ENCODE data around the gene SPAAR.
A peak's percentile ranks its signal among the peaks of the same experiment; 100 is the strongest.
"Not testable (repeated sequence)": the region's sequence is repeated elsewhere in the genome, so short reads cannot be mapped to it uniquely, and the experiment has no call there.

Gene SPAAR, protein sequence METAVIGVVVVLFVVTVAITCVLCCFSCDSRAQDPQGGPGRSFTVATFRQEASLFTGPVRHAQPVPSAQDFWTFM

DNA sequence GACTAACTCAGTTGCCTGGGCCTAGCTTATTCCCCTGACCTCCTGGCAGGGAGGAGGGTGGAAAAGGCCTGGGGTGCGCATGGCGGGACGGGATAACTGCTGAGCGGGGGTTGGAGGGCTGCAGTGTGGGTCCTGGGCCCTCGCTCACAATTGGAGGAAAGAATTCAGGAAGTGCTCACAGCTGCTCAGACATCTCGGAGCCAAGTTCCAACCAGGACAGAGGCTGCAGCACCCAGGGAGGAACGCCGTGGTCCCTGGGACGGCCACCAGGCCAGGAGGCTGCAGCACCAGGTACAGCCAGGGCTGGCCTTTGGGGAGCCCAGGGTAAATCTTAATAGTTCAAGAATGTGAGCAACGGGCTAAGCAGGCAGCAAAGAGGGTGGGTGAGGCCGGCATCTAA is at the start of gene SPAAR:
TSS of gene SPAAR (plus strand) at position 217 of the 400 bp plus-strand sequence. CDS start 974 bp downstream, outside the sequence.
- H3K9me3 Mint-ChIP-seq: no peaks in the 10 kb centered on the region
- ATAC-seq (no peak), DNase-seq (no peak)
- no peaks in the 10 kb centered on the region for H3K36me3 Mint-ChIP-seq (ENCODE audit: low read depth)
- H3K27ac Mint-ChIP-seq: no peak within 1 kb of the TSS
- no peaks in the 10 kb centered on the region for H3K27me3 Mint-ChIP-seq
- H3K4me1 Mint-ChIP-seq: peaks cover 43% of the 10 kb centered on the region
- H3K4me3 Mint-ChIP-seq: no peak within 1 kb of the TSS

DNA sequence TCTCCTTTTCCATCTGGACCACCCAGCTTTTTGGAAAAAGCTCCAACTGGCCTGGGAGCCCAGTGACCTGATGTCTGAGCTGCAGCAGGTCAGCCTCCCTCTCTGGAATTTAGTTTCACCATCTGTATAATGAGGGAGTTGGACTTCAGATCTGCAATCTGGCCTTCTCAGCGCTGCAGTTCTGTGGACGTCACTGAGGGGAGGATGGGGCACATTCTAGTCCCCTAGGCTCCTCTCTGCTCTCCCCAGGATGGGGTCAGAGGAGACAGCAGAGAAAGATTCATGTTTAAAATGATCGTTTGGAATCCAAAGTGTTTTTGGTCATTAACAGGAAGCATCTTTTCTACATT is 49.3 kb upstream of the SPAAR start:
- Mint-ChIP-seq H3K9me3 (no peaks in the 10 kb centered on the region), H3K4me3 (no peak overlapping the region), H3K36me3 (ENCODE audit: low read depth) (no peaks in the 10 kb centered on the region), H3K27ac (no peak overlapping the region), H3K27me3 (peaks cover 7% of the 10 kb centered on the region), H3K4me1 (no peaks in the 10 kb centered on the region)
- no peak for ATAC-seq
- no peak for DNase-seq

DNA sequence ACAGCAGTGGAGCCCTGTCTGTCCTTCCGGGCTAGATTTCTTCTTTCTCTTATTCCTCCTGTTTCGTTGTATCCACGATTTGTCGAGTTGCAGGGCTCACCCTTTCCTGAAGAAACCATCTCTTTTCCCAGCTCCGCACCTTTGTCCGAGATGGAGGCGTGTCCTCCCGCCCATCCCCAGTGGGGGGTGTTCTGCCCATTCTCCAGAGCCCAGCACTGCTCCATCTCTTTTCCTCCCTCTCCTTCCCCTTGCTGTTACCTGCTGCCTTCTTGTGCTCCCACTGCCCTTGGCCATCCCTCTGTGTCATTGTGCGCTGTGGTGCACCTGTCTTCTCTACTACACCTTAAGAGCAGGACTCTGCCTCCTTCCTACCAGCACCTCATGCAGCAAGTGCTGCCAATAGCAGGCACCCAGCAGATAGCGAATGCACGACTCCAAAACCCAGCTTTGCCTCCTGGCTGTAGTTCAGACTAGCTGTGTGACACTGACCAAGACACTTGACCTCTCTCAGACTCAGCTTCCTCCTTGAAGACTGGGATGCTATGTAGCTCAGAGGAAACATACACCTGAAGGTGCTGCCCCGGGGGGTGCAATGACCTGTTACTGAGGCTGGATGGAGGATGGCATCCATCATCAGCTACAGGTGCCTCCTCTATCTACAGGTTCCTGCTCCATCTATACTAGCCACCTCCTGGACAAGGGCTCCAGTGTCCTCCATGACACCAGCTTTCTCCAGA is 48.0 kb upstream of the SPAAR start:
- peaks cover 7% of the 10 kb centered on the region for H3K27me3 Mint-ChIP-seq
- DNase-seq (no peak), ATAC-seq (no peak)
- H3K36me3 Mint-ChIP-seq (ENCODE audit: low read depth): no peaks in the 10 kb centered on the region
- no peaks in the 10 kb centered on the region for H3K9me3 Mint-ChIP-seq
- no peak overlapping the region for H3K4me3 Mint-ChIP-seq
- no peaks in the 10 kb centered on the region for H3K4me1 Mint-ChIP-seq
- H3K27ac Mint-ChIP-seq: no peak overlapping the region

DNA sequence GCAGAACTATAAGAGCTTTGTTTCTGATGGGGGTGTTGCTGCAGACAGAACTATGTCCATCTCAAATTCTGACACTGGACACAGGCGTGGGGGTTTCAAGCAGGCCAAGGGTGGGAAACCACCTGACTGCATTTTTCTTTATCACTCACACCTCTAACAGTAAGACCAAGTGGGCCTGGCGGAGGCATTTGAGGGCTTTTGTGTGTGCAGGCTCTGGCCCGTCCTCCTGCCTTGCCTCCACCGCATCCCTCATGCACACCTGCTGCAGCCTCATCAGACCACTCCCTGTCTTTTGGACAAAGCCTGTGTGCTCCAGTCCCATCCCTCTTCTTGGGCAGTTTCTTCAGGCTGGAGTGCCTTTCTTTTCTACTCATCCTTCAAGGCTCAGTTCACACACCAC is 47.0 kb upstream of the SPAAR start:
- H3K27me3 Mint-ChIP-seq: peaks cover 7% of the 10 kb centered on the region
- no peak overlapping the region for H3K27ac Mint-ChIP-seq
- H3K9me3 Mint-ChIP-seq: no peaks in the 10 kb centered on the region
- ATAC-seq (no peak), DNase-seq (no peak)
- no peaks in the 10 kb centered on the region for H3K36me3 Mint-ChIP-seq (ENCODE audit: low read depth)
- no peaks in the 10 kb centered on the region for H3K4me1 Mint-ChIP-seq
- no peak overlapping the region for H3K4me3 Mint-ChIP-seq

DNA sequence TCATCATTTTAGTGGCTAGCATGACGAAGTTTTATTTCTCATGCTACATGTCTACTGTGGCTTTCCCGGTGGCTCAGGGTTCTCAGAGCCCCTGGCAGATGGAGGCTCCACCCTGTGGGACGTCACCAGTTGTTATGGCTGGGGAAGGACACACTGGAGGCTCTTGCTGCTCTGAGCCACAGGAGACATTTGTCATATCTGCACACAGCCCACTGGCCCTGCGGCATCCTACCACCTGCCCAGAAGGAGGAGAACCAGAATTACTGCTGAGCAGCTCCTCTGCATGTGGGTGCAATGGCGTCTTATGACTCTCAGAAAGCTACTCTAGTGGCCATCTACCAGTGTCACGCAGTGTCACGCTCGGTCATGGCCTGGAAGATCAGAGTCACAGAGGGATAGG is 45.7 kb upstream of the SPAAR start:
- no peak for ATAC-seq
- H3K27ac Mint-ChIP-seq: no peak overlapping the region
- no peaks in the 10 kb centered on the region for H3K9me3 Mint-ChIP-seq
- H3K36me3 Mint-ChIP-seq (ENCODE audit: low read depth): no peaks in the 10 kb centered on the region
- H3K4me3 Mint-ChIP-seq: no peak overlapping the region
- H3K27me3 Mint-ChIP-seq: peaks cover 12% of the 10 kb centered on the region
- DNase-seq: no peak
- H3K4me1 Mint-ChIP-seq: no peaks in the 10 kb centered on the region

DNA sequence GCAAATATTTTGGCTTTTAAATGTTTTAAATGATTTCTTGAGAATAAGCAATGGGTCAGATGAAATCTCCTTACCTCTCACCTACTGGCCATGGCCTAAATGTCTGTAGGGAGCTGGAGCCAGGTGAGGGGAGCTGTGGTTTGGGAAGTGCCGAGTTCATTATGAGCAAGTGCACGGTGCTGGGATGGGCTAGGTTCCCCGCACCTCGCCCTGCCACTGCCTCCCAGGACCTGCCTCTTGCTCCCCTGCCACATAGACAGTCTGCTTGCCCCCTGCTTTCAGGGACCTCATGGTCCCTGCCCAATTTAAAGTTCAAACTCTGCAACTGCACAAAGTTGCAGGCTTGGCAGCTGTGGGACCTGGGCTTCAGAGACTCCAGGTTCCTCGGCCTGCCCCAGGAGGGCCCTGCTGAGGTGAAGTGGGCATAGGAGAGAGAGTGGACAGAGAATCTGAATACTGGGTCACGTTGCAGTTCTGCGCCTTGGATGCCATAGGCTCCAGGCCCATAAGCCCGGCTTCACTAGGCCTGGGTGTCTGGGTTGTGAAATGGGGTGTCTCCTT is 44.5 kb upstream of the SPAAR start:
- DNase-seq: no peak
- Mint-ChIP-seq H3K27ac (no peak overlapping the region), H3K4me1 (no peaks in the 10 kb centered on the region), H3K9me3 (no peaks in the 10 kb centered on the region), H3K4me3 (no peak overlapping the region), H3K27me3 (peaks cover 12% of the 10 kb centered on the region), H3K36me3 (ENCODE audit: low read depth) (no peaks in the 10 kb centered on the region)
- ATAC-seq: no peak

DNA sequence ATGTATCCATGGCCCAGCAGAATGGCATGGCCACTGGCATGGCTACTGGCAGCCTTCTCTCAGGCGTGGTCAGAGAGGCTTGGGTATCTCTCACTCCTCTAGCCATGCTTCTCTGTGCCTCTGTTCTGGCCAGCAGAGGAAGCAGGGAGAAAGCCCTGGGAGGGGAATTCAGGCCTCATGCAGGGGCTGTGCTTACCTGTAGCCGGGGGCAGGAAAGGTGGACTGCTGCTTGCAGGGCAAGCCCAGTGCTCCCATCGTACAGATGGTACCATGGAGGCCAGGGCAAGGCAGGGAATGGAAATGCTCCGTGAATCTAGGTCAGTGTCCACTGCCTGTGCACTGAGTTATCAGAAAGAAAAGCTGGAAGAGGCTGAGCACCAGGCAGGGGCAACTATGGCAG is 41.8 kb upstream of the SPAAR start:
- H3K36me3 Mint-ChIP-seq (ENCODE audit: low read depth): no peaks in the 10 kb centered on the region

DNA sequence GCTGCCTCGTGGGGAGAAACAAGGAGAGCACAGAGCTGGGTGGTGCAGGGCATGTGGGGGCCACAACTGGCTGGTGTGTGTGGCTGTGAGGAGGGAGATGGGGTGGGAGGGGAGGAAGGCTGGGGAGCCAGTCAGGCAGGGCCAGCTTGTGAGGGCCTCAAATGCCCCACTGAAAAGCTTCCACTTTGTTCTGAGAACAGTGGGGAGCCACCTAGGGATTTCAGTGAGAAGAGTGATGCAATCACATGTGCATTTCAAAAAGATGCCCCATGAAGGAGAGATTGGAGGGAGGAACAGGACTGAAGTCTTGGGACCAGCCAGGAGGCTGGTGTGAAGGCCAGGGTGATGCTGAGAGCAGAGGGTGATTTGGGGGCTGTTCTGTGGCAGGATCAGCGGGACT is 40.4 kb upstream of the SPAAR start:
- Mint-ChIP-seq H3K27me3 (peaks cover 5% of the 10 kb centered on the region), H3K9me3 (no peaks in the 10 kb centered on the region), H3K4me1 (no peaks in the 10 kb centered on the region), H3K36me3 (ENCODE audit: low read depth) (no peaks in the 10 kb centered on the region), H3K27ac (no peak overlapping the region), H3K4me3 (no peak overlapping the region)
- ATAC-seq (no peak), DNase-seq (no peak)

More for the DNA sequence above, 41.8 kb upstream of the SPAAR start:
- no peaks in the 10 kb centered on the region for H3K4me1 Mint-ChIP-seq
- DNase-seq (no peak), ATAC-seq (no peak)
- H3K4me3 Mint-ChIP-seq: no peak overlapping the region
- peaks cover 8% of the 10 kb centered on the region for H3K27me3 Mint-ChIP-seq
- no peak overlapping the region for H3K27ac Mint-ChIP-seq
- no peaks in the 10 kb centered on the region for H3K9me3 Mint-ChIP-seq

DNA sequence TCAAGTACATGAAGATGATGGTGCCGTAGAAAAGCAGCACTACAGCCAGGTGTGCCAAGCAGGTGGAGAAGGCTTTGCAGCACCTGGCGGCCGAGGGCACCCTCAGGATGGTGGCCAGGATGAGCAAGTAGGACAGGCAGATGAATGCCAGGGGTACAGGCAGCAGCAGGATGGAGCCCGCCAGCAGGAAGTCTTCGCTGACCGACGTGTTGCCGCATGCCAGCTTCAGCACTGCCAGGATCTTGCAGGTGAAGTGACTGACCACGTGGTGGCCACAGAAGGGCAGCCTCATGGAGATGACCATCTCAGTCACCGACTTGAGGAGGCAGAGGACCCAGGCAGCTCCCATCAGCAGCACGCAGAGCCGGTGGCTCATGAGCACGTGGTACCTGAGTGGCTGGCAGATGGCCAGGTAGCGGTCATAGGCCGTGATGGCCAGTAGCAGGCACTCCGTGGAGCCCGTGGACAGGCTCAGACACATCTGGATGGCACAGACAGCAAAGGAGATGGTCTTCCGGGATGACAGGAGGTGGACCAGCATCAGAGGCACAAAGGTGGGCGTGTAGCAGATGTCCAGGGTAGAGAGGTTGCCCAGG is 39.6 kb upstream of the SPAAR start:
- no peaks in the 10 kb centered on the region for H3K36me3 Mint-ChIP-seq (ENCODE audit: low read depth)
- no peaks in the 10 kb centered on the region for H3K4me1 Mint-ChIP-seq
- DNase-seq (no peak), ATAC-seq (no peak)
- H3K9me3 Mint-ChIP-seq: no peaks in the 10 kb centered on the region
- no peak overlapping the region for H3K27ac Mint-ChIP-seq
- no peak overlapping the region for H3K4me3 Mint-ChIP-seq
- H3K27me3 Mint-ChIP-seq: peaks cover 5% of the 10 kb centered on the region

DNA sequence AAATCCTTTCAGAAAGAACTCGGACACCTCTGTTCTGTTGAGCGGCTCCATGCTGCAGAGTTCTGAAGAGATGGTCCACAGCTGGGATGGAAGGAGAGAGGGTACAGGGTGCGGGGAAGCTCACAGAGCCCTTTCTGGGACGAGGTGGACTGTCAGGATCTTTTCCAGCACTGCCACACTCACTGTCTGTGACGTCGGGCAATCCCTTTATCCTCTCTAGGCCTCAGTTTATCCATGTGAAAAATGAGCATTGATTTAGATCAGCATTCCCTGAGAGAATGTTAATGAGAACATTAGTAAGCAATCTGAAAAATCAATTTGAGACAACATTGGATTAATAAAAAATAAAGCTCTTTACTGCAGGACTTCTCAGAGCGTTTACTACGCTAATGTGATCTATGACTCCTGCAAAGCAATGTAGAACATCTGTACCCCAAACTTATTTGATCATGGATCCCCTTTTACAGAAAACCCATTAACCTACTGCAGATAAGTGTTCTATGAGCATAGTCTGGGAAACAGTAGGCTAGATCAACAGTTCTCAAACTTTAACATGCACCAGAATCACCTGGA is 38.9 kb upstream of the SPAAR start, which contains the start of gene OR13J1:
TSS of gene OR13J1 (minus strand) at position 51 of the 573 bp plus-strand sequence. CDS start at position 51, 0 bp downstream.
- Mint-ChIP-seq H3K4me1 (no peaks in the 10 kb centered on the region), H3K27me3 (peaks cover 5% of the 10 kb centered on the region), H3K4me3 (no peak within 1 kb of the TSS), H3K27ac (no peak within 1 kb of the TSS), H3K36me3 (ENCODE audit: low read depth) (no peaks in the 10 kb centered on the region), H3K9me3 (no peaks in the 10 kb centered on the region)
- no peak for DNase-seq
- ATAC-seq: no peak

DNA sequence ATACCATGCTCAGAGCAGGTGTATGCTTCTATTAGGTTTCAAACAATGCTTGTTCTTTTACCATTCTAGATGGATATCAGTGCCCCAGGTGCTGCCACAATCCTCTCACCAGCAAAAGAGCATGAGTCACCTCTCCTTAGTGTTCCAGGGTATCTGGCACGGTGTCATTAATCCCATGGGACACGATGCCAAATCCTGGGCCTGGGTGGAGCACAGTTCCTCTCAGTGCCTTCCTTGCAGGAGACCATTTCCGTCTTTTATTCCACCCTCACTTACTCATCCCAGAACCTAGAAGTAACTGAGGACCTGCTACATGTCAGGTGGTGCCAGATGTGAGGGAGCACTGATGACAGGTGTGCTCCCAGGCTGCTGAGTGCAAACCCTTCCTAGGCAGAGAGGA is 37.7 kb upstream of the SPAAR start:
- peaks cover 10% of the 10 kb centered on the region for H3K27me3 Mint-ChIP-seq
- H3K4me3 Mint-ChIP-seq: no peak overlapping the region
- DNase-seq (no peak), ATAC-seq (no peak)
- no peaks in the 10 kb centered on the region for H3K36me3 Mint-ChIP-seq (ENCODE audit: low read depth)
- no peaks in the 10 kb centered on the region for H3K4me1 Mint-ChIP-seq
- H3K27ac Mint-ChIP-seq: no peak overlapping the region
- no peaks in the 10 kb centered on the region for H3K9me3 Mint-ChIP-seq

DNA sequence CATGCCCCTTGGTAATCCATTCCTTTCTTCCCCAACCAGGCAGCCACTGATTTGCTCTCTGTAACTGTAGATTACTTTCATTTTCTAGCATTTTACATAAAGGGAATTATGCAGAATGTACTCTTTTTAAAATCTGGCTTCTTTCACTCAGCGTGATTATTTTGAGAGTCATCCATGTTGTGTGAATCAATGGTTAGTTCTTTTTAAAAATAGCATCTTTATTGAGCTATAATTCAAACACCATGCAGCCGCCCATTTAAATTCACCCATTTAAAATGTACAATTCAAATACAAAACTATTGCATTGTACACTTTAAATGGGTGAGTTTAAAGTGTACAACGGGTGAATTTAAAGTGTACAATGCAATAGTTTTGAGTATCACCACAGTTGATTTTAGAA is 36.8 kb upstream of the SPAAR start:
- peaks cover 10% of the 10 kb centered on the region for H3K27me3 Mint-ChIP-seq
- no peak overlapping the region for H3K4me3 Mint-ChIP-seq
- H3K9me3 Mint-ChIP-seq: peaks cover 4% of the 10 kb centered on the region
- peaks cover 4% of the 10 kb centered on the region for H3K36me3 Mint-ChIP-seq (ENCODE audit: low read depth)
- H3K4me1 Mint-ChIP-seq: no peaks in the 10 kb centered on the region
- H3K27ac Mint-ChIP-seq: no peak overlapping the region
- DNase-seq: no peak
- no peak for ATAC-seq

DNA sequence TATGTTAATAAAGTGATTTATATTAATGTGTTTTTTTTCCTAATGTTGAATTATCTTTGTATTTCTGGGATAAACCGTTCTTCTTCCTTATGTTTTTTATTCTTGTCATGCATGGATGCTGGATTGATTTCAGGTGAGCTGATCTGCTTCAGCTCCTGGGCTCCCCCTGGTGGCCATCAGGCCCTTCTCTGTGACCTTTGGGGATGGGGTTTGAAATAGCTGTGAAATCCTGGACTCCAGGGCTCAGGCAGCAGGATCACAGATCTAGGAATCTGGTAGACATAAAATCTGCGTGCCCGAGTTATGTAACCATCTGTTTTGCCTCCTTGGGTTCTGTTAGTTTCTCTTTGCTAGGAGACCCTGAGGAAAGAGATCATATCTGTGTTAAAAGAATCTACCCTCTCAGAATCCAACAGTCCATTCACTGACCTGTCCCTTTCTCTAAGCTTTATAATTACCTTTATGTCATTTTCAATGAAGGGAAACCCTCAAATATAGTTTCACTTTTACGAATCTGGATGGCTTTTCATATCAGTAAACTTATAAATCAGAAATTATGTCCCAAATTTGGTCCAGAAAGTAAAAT is 26.9 kb upstream of the SPAAR start:
- ATAC-seq (no peak), DNase-seq (peak; percentile 86)
- Mint-ChIP-seq H3K36me3 (ENCODE audit: low read depth) (peaks cover under 1% of the 10 kb centered on the region), H3K27ac (no peak overlapping the region), H3K9me3 (peaks cover 5% of the 10 kb centered on the region), H3K27me3 (peaks cover 5% of the 10 kb centered on the region), H3K4me1 (no peaks in the 10 kb centered on the region), H3K4me3 (no peak overlapping the region)

DNA sequence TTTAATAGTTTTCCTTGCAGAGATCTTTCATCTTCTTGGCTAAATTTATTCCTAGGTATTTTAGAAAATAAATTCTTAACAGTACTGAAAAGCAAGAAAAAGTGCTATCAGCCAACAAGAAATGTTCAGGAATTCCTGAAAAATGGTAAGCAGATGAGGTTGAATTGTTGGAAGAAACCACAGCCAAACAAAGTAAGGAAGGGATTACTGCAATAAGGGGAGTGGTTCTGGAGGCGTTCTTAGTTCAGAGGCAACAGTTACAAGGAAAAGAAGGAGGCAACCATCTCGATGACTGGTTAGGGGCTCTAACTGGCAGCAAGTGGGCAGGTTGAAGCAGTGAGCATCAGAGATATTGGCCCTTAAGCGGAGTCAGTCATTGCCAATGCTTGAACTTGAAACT is 26.3 kb upstream of the SPAAR start:
- peaks cover 5% of the 10 kb centered on the region for H3K27me3 Mint-ChIP-seq
- no peak overlapping the region for H3K27ac Mint-ChIP-seq
- H3K36me3 Mint-ChIP-seq (ENCODE audit: low read depth): no peaks in the 10 kb centered on the region
- no peak overlapping the region for H3K4me3 Mint-ChIP-seq
- ATAC-seq (no peak), DNase-seq (no peak)
- no peaks in the 10 kb centered on the region for H3K9me3 Mint-ChIP-seq
- H3K4me1 Mint-ChIP-seq: no peaks in the 10 kb centered on the region

DNA sequence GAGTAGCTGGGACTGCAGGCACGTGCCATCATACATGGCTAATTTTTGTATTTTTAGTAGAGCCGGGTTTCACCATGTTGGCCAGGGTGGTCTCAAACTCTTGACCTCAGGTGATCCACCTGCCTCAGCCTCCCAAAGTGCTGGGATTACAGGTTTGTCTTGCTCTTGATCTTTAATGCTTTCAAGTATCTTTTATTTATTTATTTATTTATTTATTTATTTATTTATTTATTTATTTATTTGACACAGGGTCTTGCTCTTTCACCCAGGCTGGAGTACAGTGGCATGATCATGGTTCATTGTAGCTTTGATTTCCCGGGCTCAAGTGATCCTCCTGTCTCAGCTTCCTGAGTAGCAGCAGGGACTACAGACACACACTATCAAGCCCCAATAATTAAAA is 24.4 kb upstream of the SPAAR start:
- H3K27ac Mint-ChIP-seq: not testable (repeated sequence)

More for the DNA sequence above, 24.4 kb upstream of the SPAAR start:
- H3K27me3 Mint-ChIP-seq; H3K9me3 Mint-ChIP-seq; DNase-seq; ATAC-seq; H3K36me3 Mint-ChIP-seq (ENCODE audit: low read depth); H3K4me3 Mint-ChIP-seq; H3K4me1 Mint-ChIP-seq: not testable (repeated sequence)
